Liver (tissue), 9 donors: Measurements from ENCODE around the gene DIP2C. TPM values are rescaled to one million over a fixed set of nuclear protein-coding genes. Genes with fewer than 3 reads are reported as not detected.

Experiments
- DNase-seq: peaks from one replicate; pipeline ENCODE4 v3.0.0-alpha.2; 2017; ENCODE audit warnings: low spot score
- H3K27ac ChIP-seq, 2 donors: one replicate each; pipeline ENCODE4 v1.7.0; 2013; ENCODE audit warnings: inconsistent platforms in 2 of 2, low read length in 2 of 2, control low read depth in 1 of 2, low read depth in 1 of 2, mild to moderate bottlenecking in 1 of 2
- H3K27me3 ChIP-seq, 4 donors: one replicate each; pipeline versions ENCODE4 v1.6.1 to v1.7.0; 2013; ENCODE audit warnings: low read length in 3 of 4, inconsistent platforms in 1 of 4, mild to moderate bottlenecking in 1 of 4, moderate library complexity in 1 of 4; ENCODE audit not compliant: control insufficient read depth in 4 of 4, insufficient read depth in 4 of 4
- H3K36me3 ChIP-seq, 4 donors: one replicate each; pipeline versions ENCODE4 v1.6.1 to v1.7.0; 2013; ENCODE audit warnings: low read length in 3 of 4, mild to moderate bottlenecking in 3 of 4, low read depth in 1 of 4, moderate library complexity in 1 of 4; ENCODE audit not compliant: control insufficient read depth in 4 of 4, insufficient read depth in 3 of 4
- H3K4me1 ChIP-seq, 4 donors: one replicate each; pipeline versions ENCODE4 v1.6.1 to v1.7.0; 2013; ENCODE audit warnings: low read length in 3 of 4, mild to moderate bottlenecking in 3 of 4, moderate library complexity in 1 of 4; ENCODE audit not compliant: control insufficient read depth in 4 of 4, insufficient read depth in 4 of 4
- H3K4me3 ChIP-seq, 3 donors: one replicate each; pipeline versions ENCODE4 v1.6.1 to v1.7.0; 2013; ENCODE audit warnings: low read length in 3 of 3, control low read depth in 1 of 3, low read depth in 1 of 3, mild to moderate bottlenecking in 1 of 3
- H3K9ac ChIP-seq, 2 donors: one replicate each; pipeline ENCODE4 v1.7.0; 2013; ENCODE audit warnings: low read length in 2 of 2, mild to moderate bottlenecking in 2 of 2, moderate library complexity in 2 of 2, control low read depth in 1 of 2, low read depth in 1 of 2
- H3K9me3 ChIP-seq, 4 donors: one replicate each; pipeline versions ENCODE4 v1.6.1 to v1.7.0; 2013; ENCODE audit warnings: low read length in 3 of 4; ENCODE audit not compliant: control insufficient read depth in 4 of 4
- EGR1 ChIP-seq, 2 donors: IDR thresholded peaks; 2 replicates each; pipeline ENCODE4 v1.6.1; 2016 to 2018; ENCODE audit warnings: antibody characterized with exemption in 2 of 2, low read depth in 2 of 2
- FOXA1 ChIP-seq: IDR thresholded peaks from 2 replicates; pipeline ENCODE4 v1.6.1; 2016; ENCODE audit warnings: antibody characterized with exemption
- FOXA2 ChIP-seq: IDR thresholded peaks from 2 replicates; pipeline ENCODE4 v1.6.1; 2016; ENCODE audit warnings: antibody characterized with exemption
- GABPA ChIP-seq, 2 donors: IDR thresholded peaks in 1 of 2; conservative IDR thresholded peaks in 1 of 2; 2 replicates each; pipeline ENCODE4 v1.6.1; 2016; ENCODE audit warnings: antibody characterized with exemption in 2 of 2, mild to moderate bottlenecking in 1 of 2, moderate library complexity in 1 of 2
- HNF4A ChIP-seq, 2 donors: conservative IDR thresholded peaks; 2 replicates each; pipeline ENCODE4 v1.6.1; 2016; ENCODE audit warnings: antibody characterized with exemption in 2 of 2, mild to moderate bottlenecking in 2 of 2
- HNF4G ChIP-seq: IDR thresholded peaks from 2 replicates; pipeline ENCODE4 v1.6.1; 2016; ENCODE audit warnings: antibody characterized with exemption
- JUND ChIP-seq, 2 donors: IDR thresholded peaks; 2 replicates each; pipeline ENCODE4 v1.6.1; 2016; ENCODE audit warnings: antibody characterized with exemption in 2 of 2
- NR2F2 ChIP-seq: IDR thresholded peaks from 2 replicates; pipeline ENCODE4 v1.6.1; 2016; ENCODE audit warnings: antibody characterized with exemption
- RAD21 ChIP-seq, 2 donors: IDR thresholded peaks; 2 replicates each; pipeline ENCODE4 v1.6.1; 2016; ENCODE audit warnings: antibody characterized with exemption in 2 of 2, mild to moderate bottlenecking in 2 of 2
- RXRA ChIP-seq, 2 donors: IDR thresholded peaks; 2 replicates each; pipeline ENCODE4 v1.6.1; 2017 to 2018; ENCODE audit warnings: antibody characterized with exemption in 2 of 2, mild to moderate bottlenecking in 1 of 2
- SP1 ChIP-seq: IDR thresholded peaks from 2 replicates; pipeline ENCODE4 v1.6.1; 2018; ENCODE audit warnings: antibody characterized with exemption, mild to moderate bottlenecking
- TAF1 ChIP-seq: conservative IDR thresholded peaks from 2 replicates; pipeline ENCODE4 v1.6.1; 2016; ENCODE audit warnings: antibody characterized with exemption, mild to moderate bottlenecking
- YY1 ChIP-seq: IDR thresholded peaks from 2 replicates; pipeline ENCODE4 v1.6.1; 2016; ENCODE audit warnings: antibody characterized with exemption, mild to moderate bottlenecking
- WGBS: extraction: QIAGEN DNeasy Blood & Tissue Kit; methylation state at CpG from one replicate; pipeline ENCODE4 v1.1.7; 2013; 5-methylcytosine and 5-hydroxymethylcytosine counted together
- polyA plus RNA-seq, 2 donors: library from polyadenylated mRNA; stranded (reverse) in 1 of 2; unstranded in 1 of 2; fragments of 200-250 nt in 1 of 2; fragments of >200 nt in 1 of 2; fragmentation: Nextera tagmentation in 1 of 2; extraction: Ambion mirVana in 1 of 2; gene quantifications; one replicate each; pipeline versions ENCODE4 v1.2.1 to v1.2.3, GENCODE V29; 2013 to 2015
- total RNA-seq, 2 donors: library from RNA; depleted of rRNA; stranded (reverse); fragments of >200 nt; gene quantifications; one replicate each; pipeline ENCODE4 v1.2.3, GENCODE V29; 2014
- TF ChIP-seq, protein P1 (sequence below): IDR thresholded peaks from 2 replicates; pipeline ENCODE4 v1.6.1; 2016; ENCODE audit warnings: antibody characterized with exemption
- TF ChIP-seq, protein P2 (sequence below): IDR thresholded peaks from 2 replicates; pipeline ENCODE4 v1.6.1; 2016; ENCODE audit warnings: antibody characterized with exemption
- TF ChIP-seq, protein P3 (sequence below): fragments of 150-350 bp; IDR thresholded peaks from 2 replicates; pipeline ENCODE4 v1.5.1; 2017; ENCODE audit warnings: improper control_type of control experiment, low read depth, low read length; ENCODE audit not compliant: missing input control
- TF ChIP-seq, protein P4 (sequence below): IDR thresholded peaks from 2 replicates; pipeline ENCODE4 v1.6.1; 2016; ENCODE audit warnings: antibody characterized with exemption
- TF ChIP-seq, protein P5 (sequence below): IDR thresholded peaks from 2 replicates; pipeline ENCODE4 v1.6.1; 2016; ENCODE audit warnings: antibody characterized with exemption, mild to moderate bottlenecking
- donor health status: healthy.
- donor health status: healthy.
- donor health status: healthy.
- donor health status: healthy.
- donor health status: healthy.

The DIP2C gene
- total and polyA plus RNA-seq, 4 donors: 4.2 to 12.2 (median 5.7) TPM

DNA sequence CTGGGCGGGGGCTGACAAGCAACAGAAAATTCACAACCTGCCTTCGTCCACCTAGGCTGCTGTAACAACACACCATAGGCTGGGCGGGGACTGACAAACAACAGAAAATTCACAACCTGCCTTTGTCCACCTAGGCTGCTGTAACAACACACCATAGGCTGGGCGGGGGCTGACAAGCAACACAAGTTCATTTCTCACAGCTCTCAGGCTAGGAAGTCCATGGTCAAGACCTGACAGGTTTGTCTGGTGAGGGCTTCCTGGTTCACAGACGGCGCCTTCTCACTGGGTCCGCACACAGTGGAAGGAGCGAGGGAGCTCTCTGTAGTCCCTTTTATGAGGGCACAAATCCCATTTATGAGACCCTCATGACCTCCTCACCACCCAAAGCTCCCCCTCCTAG is 52.2 kb downstream of the DIP2C start:
- TF ChIP-seq JUND (IDR thresholded peaks at IDR 0.05): no peak
- no peak for TF ChIP-seq HNF4A (conservative IDR thresholded peaks at IDR 0.05)
- TF ChIP-seq SP1: no peak
- TF ChIP-seq, protein P1, sequence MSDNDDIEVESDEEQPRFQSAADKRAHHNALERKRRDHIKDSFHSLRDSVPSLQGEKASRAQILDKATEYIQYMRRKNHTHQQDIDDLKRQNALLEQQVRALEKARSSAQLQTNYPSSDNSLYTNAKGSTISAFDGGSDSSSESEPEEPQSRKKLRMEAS: no peak
- TF ChIP-seq HNF4G: no peak
- no peak for TF ChIP-seq FOXA1
- 90% methylated on average over 8 of the region's 8 CpGs for WGBS
- Histone ChIP-seq H3K9me3 (no peaks in the 10 kb centered on the region), H3K9ac (no peak overlapping the region), H3K4me3 (no peak overlapping the region), H3K36me3 (no peaks in the 10 kb centered on the region), H3K27ac (no peak overlapping the region), H3K4me1 (no peaks in the 10 kb centered on the region), H3K27me3 (no peaks in the 10 kb centered on the region)
- DNase-seq: no peak

DNA sequence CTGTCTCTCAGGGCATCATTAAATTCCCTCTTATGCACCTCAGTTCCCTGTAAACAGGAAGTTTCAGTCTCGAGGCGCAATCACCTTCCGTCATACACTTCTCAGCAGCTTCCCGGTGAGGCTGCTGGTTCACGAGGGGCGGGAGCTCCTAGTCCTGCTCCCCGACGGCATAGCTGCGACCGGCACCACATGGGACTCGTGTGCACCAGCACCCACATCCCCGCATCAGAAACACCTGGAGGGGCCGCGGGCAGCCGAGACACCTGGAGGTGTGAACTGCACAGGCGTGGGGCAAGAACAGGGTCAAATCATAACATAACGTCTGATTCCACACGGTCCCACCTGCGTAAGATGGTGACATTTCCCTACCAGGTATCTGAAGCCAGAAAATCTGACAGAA is 52.7 kb downstream of the DIP2C start:
- no peak overlapping the region for H3K27ac ChIP-seq
- TF ChIP-seq FOXA1: no peak
- TF ChIP-seq HNF4G: no peak
- TF ChIP-seq SP1: no peak
- no peak for TF ChIP-seq GABPA (IDR thresholded peaks at IDR 0.05 in 1 of 2, conservative IDR thresholded peaks at IDR 0.05 in 1 of 2)
- TF ChIP-seq YY1: no peak
- H3K4me1 ChIP-seq: no peaks in the 10 kb centered on the region
- H3K27me3 ChIP-seq: no peaks in the 10 kb centered on the region
- no peak overlapping the region for H3K9ac ChIP-seq
- no peaks in the 10 kb centered on the region for H3K36me3 ChIP-seq
- no peaks in the 10 kb centered on the region for H3K9me3 ChIP-seq
- H3K4me3 ChIP-seq: no peak overlapping the region
- 85% methylated on average over 19 of the region's 19 CpGs for WGBS
- no peak for DNase-seq

DNA sequence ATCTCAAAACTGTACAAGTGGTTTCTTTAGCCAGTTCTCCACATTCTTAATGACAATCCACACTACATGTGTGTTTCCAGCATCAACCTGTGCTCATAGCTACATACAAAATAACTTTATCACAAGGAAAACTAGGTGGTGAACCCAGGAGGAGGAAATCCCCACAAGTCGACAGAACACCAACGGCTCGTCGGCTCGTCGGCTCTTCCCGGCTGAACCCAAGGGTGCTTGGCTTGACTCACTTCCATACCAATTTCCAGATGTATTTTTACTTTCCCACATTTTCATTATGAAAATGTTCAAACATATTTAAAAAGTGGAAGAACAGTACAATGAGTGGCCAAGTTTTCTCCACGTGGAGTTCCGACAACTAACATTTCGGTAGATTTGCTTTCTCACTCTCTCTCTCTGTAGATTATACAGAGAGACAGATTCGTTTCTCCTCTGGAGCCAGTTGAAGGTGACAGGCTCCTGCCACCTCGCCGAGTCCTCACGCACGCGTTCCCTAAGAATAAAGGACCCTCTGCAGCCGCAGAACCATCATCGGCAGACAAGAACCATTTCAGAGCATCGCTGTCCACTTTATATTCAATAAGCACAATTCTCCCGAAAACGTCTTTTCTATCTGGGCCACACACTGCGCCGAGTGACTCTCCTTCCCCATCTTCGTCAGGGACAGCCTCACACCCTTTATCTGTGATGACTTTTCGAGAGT is 53.3 kb downstream of the DIP2C start:
- WGBS: 96% methylated on average over 25 of the region's 25 CpGs
- no peak overlapping the region for H3K9ac ChIP-seq
- no peak overlapping the region for H3K27ac ChIP-seq
- H3K36me3 ChIP-seq: no peaks in the 10 kb centered on the region
- TF ChIP-seq RXRA (IDR thresholded peaks at IDR 0.05) (no peak), SP1 (no peak), NR2F2 (no peak), TAF1 (no peak), YY1 (no peak), RAD21 (IDR thresholded peaks at IDR 0.05) (no peak), FOXA1 (no peak), FOXA2 (no peak), HNF4G (no peak), EGR1 (IDR thresholded peaks at IDR 0.05; ENCODE audit: low read depth in 2 of 2) (no peak), GABPA (IDR thresholded peaks at IDR 0.05 in 1 of 2, conservative IDR thresholded peaks at IDR 0.05 in 1 of 2) (no peak), HNF4A (conservative IDR thresholded peaks at IDR 0.05) (no peak), JUND (IDR thresholded peaks at IDR 0.05) (no peak)
- TF ChIP-seq, protein P2, sequence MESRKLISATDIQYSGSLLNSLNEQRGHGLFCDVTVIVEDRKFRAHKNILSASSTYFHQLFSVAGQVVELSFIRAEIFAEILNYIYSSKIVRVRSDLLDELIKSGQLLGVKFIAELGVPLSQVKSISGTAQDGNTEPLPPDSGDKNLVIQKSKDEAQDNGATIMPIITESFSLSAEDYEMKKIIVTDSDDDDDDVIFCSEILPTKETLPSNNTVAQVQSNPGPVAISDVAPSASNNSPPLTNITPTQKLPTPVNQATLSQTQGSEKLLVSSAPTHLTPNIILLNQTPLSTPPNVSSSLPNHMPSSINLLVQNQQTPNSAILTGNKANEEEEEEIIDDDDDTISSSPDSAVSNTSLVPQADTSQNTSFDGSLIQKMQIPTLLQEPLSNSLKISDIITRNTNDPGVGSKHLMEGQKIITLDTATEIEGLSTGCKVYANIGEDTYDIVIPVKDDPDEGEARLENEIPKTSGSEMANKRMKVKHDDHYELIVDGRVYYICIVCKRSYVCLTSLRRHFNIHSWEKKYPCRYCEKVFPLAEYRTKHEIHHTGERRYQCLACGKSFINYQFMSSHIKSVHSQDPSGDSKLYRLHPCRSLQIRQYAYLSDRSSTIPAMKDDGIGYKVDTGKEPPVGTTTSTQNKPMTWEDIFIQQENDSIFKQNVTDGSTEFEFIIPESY: no peak
- TF ChIP-seq, protein P3, sequence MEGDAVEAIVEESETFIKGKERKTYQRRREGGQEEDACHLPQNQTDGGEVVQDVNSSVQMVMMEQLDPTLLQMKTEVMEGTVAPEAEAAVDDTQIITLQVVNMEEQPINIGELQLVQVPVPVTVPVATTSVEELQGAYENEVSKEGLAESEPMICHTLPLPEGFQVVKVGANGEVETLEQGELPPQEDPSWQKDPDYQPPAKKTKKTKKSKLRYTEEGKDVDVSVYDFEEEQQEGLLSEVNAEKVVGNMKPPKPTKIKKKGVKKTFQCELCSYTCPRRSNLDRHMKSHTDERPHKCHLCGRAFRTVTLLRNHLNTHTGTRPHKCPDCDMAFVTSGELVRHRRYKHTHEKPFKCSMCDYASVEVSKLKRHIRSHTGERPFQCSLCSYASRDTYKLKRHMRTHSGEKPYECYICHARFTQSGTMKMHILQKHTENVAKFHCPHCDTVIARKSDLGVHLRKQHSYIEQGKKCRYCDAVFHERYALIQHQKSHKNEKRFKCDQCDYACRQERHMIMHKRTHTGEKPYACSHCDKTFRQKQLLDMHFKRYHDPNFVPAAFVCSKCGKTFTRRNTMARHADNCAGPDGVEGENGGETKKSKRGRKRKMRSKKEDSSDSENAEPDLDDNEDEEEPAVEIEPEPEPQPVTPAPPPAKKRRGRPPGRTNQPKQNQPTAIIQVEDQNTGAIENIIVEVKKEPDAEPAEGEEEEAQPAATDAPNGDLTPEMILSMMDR: no peak
- TF ChIP-seq, protein P1: no peak
- TF ChIP-seq, protein P4, sequence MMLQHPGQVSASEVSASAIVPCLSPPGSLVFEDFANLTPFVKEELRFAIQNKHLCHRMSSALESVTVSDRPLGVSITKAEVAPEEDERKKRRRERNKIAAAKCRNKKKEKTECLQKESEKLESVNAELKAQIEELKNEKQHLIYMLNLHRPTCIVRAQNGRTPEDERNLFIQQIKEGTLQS: no peak
- TF ChIP-seq, protein P5, sequence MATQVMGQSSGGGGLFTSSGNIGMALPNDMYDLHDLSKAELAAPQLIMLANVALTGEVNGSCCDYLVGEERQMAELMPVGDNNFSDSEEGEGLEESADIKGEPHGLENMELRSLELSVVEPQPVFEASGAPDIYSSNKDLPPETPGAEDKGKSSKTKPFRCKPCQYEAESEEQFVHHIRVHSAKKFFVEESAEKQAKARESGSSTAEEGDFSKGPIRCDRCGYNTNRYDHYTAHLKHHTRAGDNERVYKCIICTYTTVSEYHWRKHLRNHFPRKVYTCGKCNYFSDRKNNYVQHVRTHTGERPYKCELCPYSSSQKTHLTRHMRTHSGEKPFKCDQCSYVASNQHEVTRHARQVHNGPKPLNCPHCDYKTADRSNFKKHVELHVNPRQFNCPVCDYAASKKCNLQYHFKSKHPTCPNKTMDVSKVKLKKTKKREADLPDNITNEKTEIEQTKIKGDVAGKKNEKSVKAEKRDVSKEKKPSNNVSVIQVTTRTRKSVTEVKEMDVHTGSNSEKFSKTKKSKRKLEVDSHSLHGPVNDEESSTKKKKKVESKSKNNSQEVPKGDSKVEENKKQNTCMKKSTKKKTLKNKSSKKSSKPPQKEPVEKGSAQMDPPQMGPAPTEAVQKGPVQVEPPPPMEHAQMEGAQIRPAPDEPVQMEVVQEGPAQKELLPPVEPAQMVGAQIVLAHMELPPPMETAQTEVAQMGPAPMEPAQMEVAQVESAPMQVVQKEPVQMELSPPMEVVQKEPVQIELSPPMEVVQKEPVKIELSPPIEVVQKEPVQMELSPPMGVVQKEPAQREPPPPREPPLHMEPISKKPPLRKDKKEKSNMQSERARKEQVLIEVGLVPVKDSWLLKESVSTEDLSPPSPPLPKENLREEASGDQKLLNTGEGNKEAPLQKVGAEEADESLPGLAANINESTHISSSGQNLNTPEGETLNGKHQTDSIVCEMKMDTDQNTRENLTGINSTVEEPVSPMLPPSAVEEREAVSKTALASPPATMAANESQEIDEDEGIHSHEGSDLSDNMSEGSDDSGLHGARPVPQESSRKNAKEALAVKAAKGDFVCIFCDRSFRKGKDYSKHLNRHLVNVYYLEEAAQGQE: no peak
- DNase-seq: no peak
- no peaks in the 10 kb centered on the region for H3K9me3 ChIP-seq
- no peak overlapping the region for H3K4me3 ChIP-seq
- no peaks in the 10 kb centered on the region for H3K27me3 ChIP-seq
- H3K4me1 ChIP-seq: no peaks in the 10 kb centered on the region
